Measurements from ENCODE around the gene MOB2.

- TF ChIP-seq ZNF446 (CRISPR knock-in tag; IDR thresholded peaks at IDR 0.05) = no peak
- TF ChIP-seq POLR2A (IDR thresholded peaks at IDR 0.05; ENCODE audit: insufficient read depth in 1 of 2, low read depth in 2 of 2, low read length in 2 of 2) = no peak
- no peak for TF ChIP-seq CTCF (CRISPR knock-in tag; IDR thresholded peaks at IDR 0.05)
- no peak for TF ChIP-seq LBX2 (CRISPR knock-in tag; IDR thresholded peaks at IDR 0.05; ENCODE audit: borderline replicate concordance)
- no peak for TF ChIP-seq TAF1 (CRISPR knock-in tag; IDR thresholded peaks at IDR 0.05)
- no peak for TF ChIP-seq ZNF562 (CRISPR knock-in tag; IDR thresholded peaks at IDR 0.05; ENCODE audit: borderline replicate concordance)
- no peak for TF ChIP-seq GABPA (IDR thresholded peaks at IDR 0.05; ENCODE audit: low read depth, low read length)
- TF ChIP-seq GABPA (CRISPR knock-in tag; IDR thresholded peaks at IDR 0.05; ENCODE audit: low read depth) = no peak
- TF ChIP-seq ZNF816 (CRISPR knock-in tag; IDR thresholded peaks at IDR 0.05; ENCODE audit: borderline replicate concordance) = no peak
- no peak for TF ChIP-seq EZH2 (conservative IDR thresholded peaks at IDR 0.05; ENCODE audit: low read depth, low read length)
- TF ChIP-seq ZNF770 (CRISPR knock-in tag; IDR thresholded peaks at IDR 0.05) = no peak
- TF ChIP-seq RFX5 (IDR thresholded peaks at IDR 0.05; ENCODE audit: low read depth, low read length) = no peak
Measured at GRCh38 chr11:1450949-1451710, 35.4 kb downstream of the MOB2 start.
